Neural cell (in vitro differentiated cells): ENCODE data around the gene ORAI1. TPM values are rescaled to one million over a fixed set of nuclear protein-coding genes. Genes with fewer than 3 reads are reported as not detected.

ENCODE experiments used
- H2AFZ ChIP-seq: fragments of 200-600, 300-800 bp; sonication (generic), shearing (Covaris generic); 2 replicates; pipeline ENCODE4 v1.6.0; 2014; ENCODE audit warnings: low read depth, mild to moderate bottlenecking, antibody characterized with exemption, low read length, moderate library complexity
- H3F3A ChIP-seq: fragments of 200-600 bp; shearing (Covaris generic); 2 replicates; pipeline ENCODE4 v1.6.1; 2016; ENCODE audit warnings: mild to moderate bottlenecking, moderate library complexity, mixed read lengths, antibody characterized with exemption, low read length; ENCODE audit not compliant: insufficient read depth, poor library complexity, severe bottlenecking
- H3K27ac ChIP-seq: fragments of 200-600, 300-800 bp; sonication (generic), shearing (Covaris generic); 2 replicates; pipeline ENCODE4 v1.5.1; 2014; ENCODE audit warnings: mild to moderate bottlenecking, low read length, moderate library complexity
- H3K27me3 ChIP-seq: fragments of 300-800, 200-600 bp; sonication (generic), shearing (Covaris generic); 2 replicates; pipeline ENCODE4 v1.6.0; 2014; ENCODE audit warnings: mild to moderate bottlenecking, low read depth, low read length, moderate library complexity; ENCODE audit not compliant: insufficient read depth
- H3K36me3 ChIP-seq: fragments of 300-800, 200-600 bp; sonication (generic), shearing (Covaris generic); 2 replicates; pipeline ENCODE4 v1.5.1; 2014; ENCODE audit warnings: mild to moderate bottlenecking, antibody characterized with exemption, low read length, moderate library complexity; ENCODE audit not compliant: insufficient read depth
- H3K4me2 ChIP-seq: fragments of 300-800, 200-600 bp; sonication (generic), shearing (Covaris generic); 2 replicates; pipeline ENCODE4 v1.6.0; 2014; ENCODE audit warnings: mild to moderate bottlenecking, low read length
- H3K4me3 ChIP-seq: fragments of 300-800, 200-600 bp; sonication (generic), shearing (Covaris generic); 2 replicates; pipeline ENCODE4 v1.5.1; 2014; ENCODE audit warnings: mild to moderate bottlenecking, low read length, moderate library complexity
- H3K79me2 ChIP-seq: fragments of 200-600 bp; shearing (Covaris generic); replicated peaks from 2 replicates; pipeline ENCODE4 v1.6.0; 2014; ENCODE audit warnings: mild to moderate bottlenecking, low read length, moderate library complexity; ENCODE audit not compliant: insufficient read depth
- H3K9ac ChIP-seq: fragments of 300-800, 200-600 bp; sonication (generic), shearing (Covaris generic); 2 replicates; pipeline ENCODE4 v1.6.1; 2016; ENCODE audit warnings: mild to moderate bottlenecking, low read length, mixed read lengths
- H3K9me2 ChIP-seq: fragments of 200-600 bp; shearing (Covaris generic); 2 replicates; pipeline ENCODE4 v1.6.1; 2016; ENCODE audit warnings: mild to moderate bottlenecking, low read length, mixed read lengths; ENCODE audit not compliant: insufficient read depth
- H3K9me3 ChIP-seq: fragments of 200-600, 300-800 bp; sonication (generic), shearing (Covaris generic); 2 replicates; pipeline ENCODE4 v1.6.1; 2016; ENCODE audit warnings: mild to moderate bottlenecking, mixed run types, low read length, moderate library complexity, mixed read lengths
- H4K20me1 ChIP-seq: fragments of 200-600 bp; shearing (Covaris generic); 2 replicates; pipeline ENCODE4 v1.6.1; 2016; ENCODE audit warnings: mild to moderate bottlenecking, mixed run types; ENCODE audit not compliant: insufficient read depth
- EP300 ChIP-seq: fragments of 450-650 bp; conservative IDR thresholded peaks from 2 replicates; pipeline ENCODE4 v1.6.1; 2014; ENCODE audit warnings: antibody characterized with exemption, mild to moderate bottlenecking, moderate library complexity; ENCODE audit not compliant: poor library complexity, severe bottlenecking
- EZH2 ChIP-seq: fragments of 200-600, 300-800 bp; shearing (Covaris generic), sonication (generic); IDR thresholded peaks from 2 replicates; pipeline ENCODE4 v1.6.1; 2014; ENCODE audit warnings: antibody characterized with exemption, low read length, borderline replicate concordance, mild to moderate bottlenecking; ENCODE audit not compliant: insufficient read depth, poor library complexity, severe bottlenecking
- MXI1 ChIP-seq: fragments of 450-650 bp; conservative IDR thresholded peaks from 2 replicates; pipeline ENCODE4 v1.6.1; 2014; ENCODE audit warnings: antibody characterized with exemption, mild to moderate bottlenecking; ENCODE audit not compliant: poor library complexity, severe bottlenecking
- POLR2AphosphoS5 ChIP-seq: IDR thresholded peaks from 2 replicates; pipeline ENCODE4 v1.6.1; 2012
- RAD21 ChIP-seq: fragments of 450-650 bp; conservative IDR thresholded peaks from 2 replicates; pipeline ENCODE4 v1.6.1; 2014; ENCODE audit warnings: antibody characterized with exemption, mild to moderate bottlenecking, moderate library complexity
- SMC3 ChIP-seq: fragments of 450-650 bp; conservative IDR thresholded peaks from 2 replicates; pipeline ENCODE4 v1.6.1; 2014; ENCODE audit warnings: antibody characterized with exemption, mild to moderate bottlenecking, moderate library complexity; ENCODE audit not compliant: poor library complexity
- TAF1 ChIP-seq: IDR thresholded peaks from 2 replicates; pipeline ENCODE4 v1.6.1; 2012; ENCODE audit warnings: low read depth
- polyA plus RNA-seq: library from polyadenylated mRNA; depleted of rRNA; stranded (reverse); fragments of >200 nt; gene quantifications from 2 replicates; pipeline ENCODE4 v1.2.3, GENCODE V29; 2014
- TF ChIP-seq, protein P1 (sequence below): IDR thresholded peaks from 2 replicates; pipeline ENCODE4 v1.6.1; 2012; ENCODE audit warnings: borderline replicate concordance
- TF ChIP-seq, protein P2 (sequence below): fragments of 450-650 bp; IDR thresholded peaks from 2 replicates; pipeline ENCODE4 v1.5.1; 2014; ENCODE audit warnings: antibody characterized with exemption, mild to moderate bottlenecking, moderate library complexity; ENCODE audit not compliant: poor library complexity, severe bottlenecking

The ORAI1 gene
- polyA plus RNA-seq, 1 donor from 2014 or later = 0.78 TPM

DNA sequence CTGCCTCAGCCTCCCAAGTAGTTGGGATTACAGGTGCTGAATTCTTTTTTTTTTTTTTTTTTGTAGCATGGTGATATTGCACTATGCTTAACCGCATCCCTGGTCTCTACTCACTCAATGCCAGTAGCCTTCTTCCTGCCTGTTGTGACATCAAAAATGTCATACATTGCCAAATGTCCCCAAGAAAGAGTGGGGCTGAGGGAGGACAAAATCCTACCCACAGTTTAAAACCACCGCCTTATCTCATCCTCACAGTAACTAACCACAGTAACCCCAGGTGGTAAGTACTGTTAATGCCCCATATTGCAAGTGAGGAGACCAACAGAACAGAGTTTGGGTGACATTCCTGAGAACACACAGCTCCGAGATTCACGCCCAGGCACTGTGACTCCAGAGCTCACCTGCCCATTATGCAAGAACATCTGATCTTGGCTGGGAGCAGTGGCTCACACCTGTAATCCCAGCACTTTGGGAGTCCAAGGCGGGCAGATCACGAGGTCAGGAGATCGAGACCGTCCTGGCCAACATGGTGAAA is 23.6 kb downstream of the ORAI1 start:
- Histone ChIP-seq H3F3A (no peaks in the 10 kb centered on the region), H3K4me3 (no peak overlapping the region), H3K36me3 (no peaks in the 10 kb centered on the region), H3K9me3 (no peaks in the 10 kb centered on the region), H3K9ac (no peak overlapping the region), H4K20me1 (no peaks in the 10 kb centered on the region), H2AFZ (no peak overlapping the region), H3K79me2 (no peaks in the 10 kb centered on the region), H3K27me3 (no peaks in the 10 kb centered on the region), H3K9me2 (no peaks in the 10 kb centered on the region), H3K27ac (no peak overlapping the region), H3K4me2 (no peak overlapping the region)
- TF ChIP-seq, protein P1, sequence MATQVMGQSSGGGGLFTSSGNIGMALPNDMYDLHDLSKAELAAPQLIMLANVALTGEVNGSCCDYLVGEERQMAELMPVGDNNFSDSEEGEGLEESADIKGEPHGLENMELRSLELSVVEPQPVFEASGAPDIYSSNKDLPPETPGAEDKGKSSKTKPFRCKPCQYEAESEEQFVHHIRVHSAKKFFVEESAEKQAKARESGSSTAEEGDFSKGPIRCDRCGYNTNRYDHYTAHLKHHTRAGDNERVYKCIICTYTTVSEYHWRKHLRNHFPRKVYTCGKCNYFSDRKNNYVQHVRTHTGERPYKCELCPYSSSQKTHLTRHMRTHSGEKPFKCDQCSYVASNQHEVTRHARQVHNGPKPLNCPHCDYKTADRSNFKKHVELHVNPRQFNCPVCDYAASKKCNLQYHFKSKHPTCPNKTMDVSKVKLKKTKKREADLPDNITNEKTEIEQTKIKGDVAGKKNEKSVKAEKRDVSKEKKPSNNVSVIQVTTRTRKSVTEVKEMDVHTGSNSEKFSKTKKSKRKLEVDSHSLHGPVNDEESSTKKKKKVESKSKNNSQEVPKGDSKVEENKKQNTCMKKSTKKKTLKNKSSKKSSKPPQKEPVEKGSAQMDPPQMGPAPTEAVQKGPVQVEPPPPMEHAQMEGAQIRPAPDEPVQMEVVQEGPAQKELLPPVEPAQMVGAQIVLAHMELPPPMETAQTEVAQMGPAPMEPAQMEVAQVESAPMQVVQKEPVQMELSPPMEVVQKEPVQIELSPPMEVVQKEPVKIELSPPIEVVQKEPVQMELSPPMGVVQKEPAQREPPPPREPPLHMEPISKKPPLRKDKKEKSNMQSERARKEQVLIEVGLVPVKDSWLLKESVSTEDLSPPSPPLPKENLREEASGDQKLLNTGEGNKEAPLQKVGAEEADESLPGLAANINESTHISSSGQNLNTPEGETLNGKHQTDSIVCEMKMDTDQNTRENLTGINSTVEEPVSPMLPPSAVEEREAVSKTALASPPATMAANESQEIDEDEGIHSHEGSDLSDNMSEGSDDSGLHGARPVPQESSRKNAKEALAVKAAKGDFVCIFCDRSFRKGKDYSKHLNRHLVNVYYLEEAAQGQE = no peak
- TF ChIP-seq SMC3 (no peak), POLR2AphosphoS5 (no peak), RAD21 (no peak), EZH2 (no peak), MXI1 (no peak)
- TF ChIP-seq, protein P2, sequence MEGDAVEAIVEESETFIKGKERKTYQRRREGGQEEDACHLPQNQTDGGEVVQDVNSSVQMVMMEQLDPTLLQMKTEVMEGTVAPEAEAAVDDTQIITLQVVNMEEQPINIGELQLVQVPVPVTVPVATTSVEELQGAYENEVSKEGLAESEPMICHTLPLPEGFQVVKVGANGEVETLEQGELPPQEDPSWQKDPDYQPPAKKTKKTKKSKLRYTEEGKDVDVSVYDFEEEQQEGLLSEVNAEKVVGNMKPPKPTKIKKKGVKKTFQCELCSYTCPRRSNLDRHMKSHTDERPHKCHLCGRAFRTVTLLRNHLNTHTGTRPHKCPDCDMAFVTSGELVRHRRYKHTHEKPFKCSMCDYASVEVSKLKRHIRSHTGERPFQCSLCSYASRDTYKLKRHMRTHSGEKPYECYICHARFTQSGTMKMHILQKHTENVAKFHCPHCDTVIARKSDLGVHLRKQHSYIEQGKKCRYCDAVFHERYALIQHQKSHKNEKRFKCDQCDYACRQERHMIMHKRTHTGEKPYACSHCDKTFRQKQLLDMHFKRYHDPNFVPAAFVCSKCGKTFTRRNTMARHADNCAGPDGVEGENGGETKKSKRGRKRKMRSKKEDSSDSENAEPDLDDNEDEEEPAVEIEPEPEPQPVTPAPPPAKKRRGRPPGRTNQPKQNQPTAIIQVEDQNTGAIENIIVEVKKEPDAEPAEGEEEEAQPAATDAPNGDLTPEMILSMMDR = no peak

DNA sequence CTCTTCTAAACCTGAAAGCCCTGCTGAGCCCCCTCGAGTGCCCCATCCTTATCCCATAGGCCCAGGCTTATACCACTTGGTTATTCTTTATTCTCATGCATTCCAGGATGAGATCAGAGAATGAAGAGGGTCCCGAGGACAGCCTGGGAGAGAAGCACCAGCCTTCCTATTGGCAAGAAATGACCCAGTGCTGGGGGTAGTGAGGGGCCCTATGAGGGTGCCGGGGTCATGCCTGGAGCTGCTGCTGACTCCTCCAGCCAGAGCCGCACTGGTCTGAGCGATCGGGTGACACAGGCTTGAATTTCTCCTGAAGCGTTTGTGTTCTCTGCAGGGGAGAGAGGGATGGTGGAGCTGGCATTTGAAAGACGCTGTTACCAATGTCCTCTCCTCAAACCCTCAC is 25.0 kb downstream of the ORAI1 start:
- Histone ChIP-seq H2AFZ (no peak overlapping the region), H3K9me3 (no peaks in the 10 kb centered on the region), H3K9me2 (no peaks in the 10 kb centered on the region), H3K4me3 (no peak overlapping the region), H3K9ac (no peak overlapping the region), H4K20me1 (no peaks in the 10 kb centered on the region), H3K4me2 (no peak overlapping the region), H3K27ac (no peak overlapping the region), H3K27me3 (no peaks in the 10 kb centered on the region), H3K79me2 (no peaks in the 10 kb centered on the region), H3K36me3 (no peaks in the 10 kb centered on the region), H3F3A (no peaks in the 10 kb centered on the region)
- TF ChIP-seq, protein P1 = no peak
- TF ChIP-seq SMC3 (no peak), RAD21 (no peak), EZH2 (no peak), TAF1 (no peak), POLR2AphosphoS5 (no peak), EP300 (no peak), MXI1 (no peak)
- TF ChIP-seq, protein P2 = no peak
